DND-41 (cell line): Measurements from ENCODE around the gene BEX3.

Source experiments
- ATAC-seq: fragments of 200-7000 bp; cut with Tn5 transposase; 3 replicates; pipeline ENCODE4 v1.9.1; 2021; ENCODE audit warnings: low read depth; ENCODE audit not compliant: insufficient read depth
- DNase-seq: peaks from one replicate; pipeline ENCODE4 v3.0.0-alpha.2; 2020
- H2AFZ ChIP-seq: 2 replicates; pipeline ENCODE4 v1.6.0; 2012; ENCODE audit warnings: low read depth, low read length
- H3K27ac ChIP-seq: 2 replicates; pipeline ENCODE4 v1.5.1; 2012; ENCODE audit warnings: low read length, inconsistent platforms
- H3K27me3 ChIP-seq: fragments of 200-600 bp; sonication (generic); 2 replicates; pipeline ENCODE4 v1.6.0; 2012; ENCODE audit warnings: low read length, mild to moderate bottlenecking, inconsistent platforms; ENCODE audit not compliant: insufficient read depth, poor library complexity
- H3K36me3 ChIP-seq: 2 replicates; pipeline ENCODE4 v1.5.1; 2012; ENCODE audit warnings: low read length, inconsistent platforms; ENCODE audit not compliant: insufficient read depth
- H3K4me1 ChIP-seq: 2 replicates; pipeline ENCODE4 v1.5.1; 2012; ENCODE audit warnings: mild to moderate bottlenecking, low read length; ENCODE audit not compliant: insufficient read depth
- H3K4me2 ChIP-seq: 2 replicates; pipeline ENCODE4 v1.6.0; 2012; ENCODE audit warnings: mild to moderate bottlenecking, moderate library complexity, low read length, inconsistent platforms; ENCODE audit not compliant: insufficient read depth
- H3K4me3 ChIP-seq, 2 experiments: fragments of 200-600 bp in 1 of 2; shearing (Covaris generic) in 1 of 2; 2 replicates each; pipeline ENCODE4 v1.5.1; 2012 to 2016; ENCODE audit warnings: inconsistent platforms in 2 of 2, low read length in 2 of 2, mild to moderate bottlenecking in 2 of 2, low read depth in 1 of 2, moderate library complexity in 1 of 2
- H3K79me2 ChIP-seq: 2 replicates; pipeline ENCODE4 v1.6.0; 2012; ENCODE audit warnings: low read length, inconsistent platforms; ENCODE audit not compliant: insufficient read depth
- H3K9ac ChIP-seq: 2 replicates; pipeline ENCODE4 v1.6.0; 2012; ENCODE audit warnings: low read depth, mild to moderate bottlenecking, inconsistent platforms, low read length, moderate library complexity
- H3K9me3 ChIP-seq: 2 replicates; pipeline ENCODE4 v1.5.1; 2012; ENCODE audit warnings: low read length, moderate library complexity, mild to moderate bottlenecking, inconsistent platforms; ENCODE audit not compliant: insufficient read depth, severe bottlenecking
- H4K20me1 ChIP-seq: 2 replicates; pipeline ENCODE4 v1.6.0; 2012; ENCODE audit warnings: low read length; ENCODE audit not compliant: insufficient read depth
- CTCF ChIP-seq: IDR thresholded peaks from 2 replicates; pipeline ENCODE4 v1.5.1; 2012; ENCODE audit warnings: borderline replicate concordance, low read length, moderate library complexity, mild to moderate bottlenecking; ENCODE audit not compliant: poor library complexity, severe bottlenecking; ENCODE audit errors: extremely low read depth
- EZH2 ChIP-seq: IDR thresholded peaks from 3 replicates; pipeline ENCODE4 v1.6.1; 2012; ENCODE audit warnings: borderline replicate concordance, low read depth, mild to moderate bottlenecking, moderate library complexity, low read length, inconsistent platforms; ENCODE audit not compliant: severe bottlenecking

BEX3 gene

GRCh38 chrX:103396186-103396585 lies 19.8 kb downstream of the BEX3 start:
- no peak overlapping the region for H2AFZ ChIP-seq
- H4K20me1 ChIP-seq = no peaks in the 10 kb centered on the region
- H3K9me3 ChIP-seq = no peaks in the 10 kb centered on the region
- no peak for ATAC-seq
- H3K27ac ChIP-seq = no peak overlapping the region
- DNase-seq = no peak
- no peaks in the 10 kb centered on the region for H3K27me3 ChIP-seq
- no peaks in the 10 kb centered on the region for H3K36me3 ChIP-seq
- no peaks in the 10 kb centered on the region for H3K4me1 ChIP-seq
- H3K4me3 ChIP-seq = no peak overlapping the region
- TF ChIP-seq EZH2 = no peak
- TF ChIP-seq CTCF = no peak
- no peaks in the 10 kb centered on the region for H3K79me2 ChIP-seq
- H3K4me2 ChIP-seq = no peak overlapping the region
- H3K9ac ChIP-seq = no peak overlapping the region

- Histone ChIP-seq H3K4me2 (no peak overlapping the region), H4K20me1 (no peaks in the 10 kb centered on the region), H2AFZ (no peak overlapping the region), H3K4me3 (no peak overlapping the region), H3K79me2 (no peaks in the 10 kb centered on the region), H3K4me1 (no peaks in the 10 kb centered on the region), H3K9ac (no peak overlapping the region), H3K27me3 (no peaks in the 10 kb centered on the region), H3K9me3 (no peaks in the 10 kb centered on the region), H3K36me3 (no peaks in the 10 kb centered on the region), H3K27ac (no peak overlapping the region)
- ATAC-seq (no peak), DNase-seq (no peak)
- no peak for TF ChIP-seq EZH2
- TF ChIP-seq CTCF = no peak
Measured at GRCh38 chrX:103396660-103397059, 20.3 kb downstream of the BEX3 start.

GRCh38 chrX:103397707-103398106 lies 21.4 kb downstream of the BEX3 start:
- no peak overlapping the region for H3K4me3 ChIP-seq
- H3K9ac ChIP-seq = no peak overlapping the region
- H4K20me1 ChIP-seq = no peaks in the 10 kb centered on the region
- no peak for TF ChIP-seq CTCF
- no peak for TF ChIP-seq EZH2
- no peaks in the 10 kb centered on the region for H3K4me1 ChIP-seq
- H2AFZ ChIP-seq = no peak overlapping the region
- no peaks in the 10 kb centered on the region for H3K27me3 ChIP-seq
- no peak overlapping the region for H3K4me2 ChIP-seq
- H3K9me3 ChIP-seq = no peaks in the 10 kb centered on the region
- no peak overlapping the region for H3K27ac ChIP-seq
- H3K36me3 ChIP-seq = no peaks in the 10 kb centered on the region
- no peak for ATAC-seq
- no peak for DNase-seq
- H3K79me2 ChIP-seq = no peaks in the 10 kb centered on the region

- H3K4me1 ChIP-seq = no peaks in the 10 kb centered on the region
- no peak overlapping the region for H2AFZ ChIP-seq
- H3K9me3 ChIP-seq = no peaks in the 10 kb centered on the region
- TF ChIP-seq CTCF (no peak), EZH2 (no peak)
- no peak overlapping the region for H3K4me2 ChIP-seq
- no peaks in the 10 kb centered on the region for H3K36me3 ChIP-seq
- H3K4me3 ChIP-seq = no peak overlapping the region
- no peaks in the 10 kb centered on the region for H4K20me1 ChIP-seq
- DNase-seq (no peak), ATAC-seq (no peak)
- no peaks in the 10 kb centered on the region for H3K27me3 ChIP-seq
- H3K9ac ChIP-seq = no peak overlapping the region
- no peaks in the 10 kb centered on the region for H3K79me2 ChIP-seq
- H3K27ac ChIP-seq = no peak overlapping the region
Measured at GRCh38 chrX:103398421-103398864, 22.1 kb downstream of the BEX3 start.
